HG03066 (cell line): ENCODE measurements around the gene COL21A1.

Experiments used
- ATAC-seq: cut with Tn5 transposase; IDR thresholded peaks from one replicate; pipeline ENCODE4 v1.9.1; 2021; ENCODE audit warnings: low read depth; ENCODE audit not compliant: unreplicated experiment

Gene COL21A1

DNA sequence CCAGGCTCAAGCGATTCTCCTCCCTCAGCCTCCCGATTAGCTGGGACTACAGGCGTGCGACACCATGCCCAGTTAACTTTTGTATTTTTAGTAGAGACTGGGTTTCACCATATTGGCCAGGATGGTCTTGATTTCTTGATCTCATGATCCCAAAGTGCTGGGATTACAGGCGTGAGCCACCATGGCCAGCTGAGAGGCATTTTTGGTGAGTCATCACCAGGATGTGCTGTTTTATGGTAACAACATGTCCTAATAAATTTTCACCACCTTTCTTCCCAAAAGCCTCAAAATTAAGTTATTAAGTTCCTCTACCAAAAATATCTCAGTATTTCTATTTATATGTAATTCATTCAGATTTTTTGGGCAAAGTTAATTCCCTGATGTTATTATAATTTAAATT, 53.5 kb downstream of the COL21A1 start:
- no peak for ATAC-seq

DNA sequence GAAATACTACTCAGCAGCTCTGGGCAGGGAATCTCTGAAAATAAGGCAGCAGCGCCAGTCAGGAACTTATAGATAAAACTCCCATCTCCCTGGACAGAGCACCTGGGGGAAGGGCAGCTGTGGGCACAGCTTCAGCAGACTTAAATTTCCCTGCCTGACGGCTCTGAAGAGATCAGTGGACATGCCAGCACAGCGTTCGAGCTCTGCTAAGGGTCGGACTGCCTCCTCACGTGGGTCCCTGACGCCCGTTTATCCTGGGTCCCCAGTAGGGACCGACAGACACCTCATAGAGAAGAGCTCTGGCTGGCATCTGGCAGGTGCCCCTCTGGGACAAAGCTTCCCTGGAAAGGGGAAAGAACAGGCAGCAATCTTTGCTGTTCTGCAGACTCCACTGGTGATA, 59.0 kb downstream of the COL21A1 start:
- no peak for ATAC-seq

DNA sequence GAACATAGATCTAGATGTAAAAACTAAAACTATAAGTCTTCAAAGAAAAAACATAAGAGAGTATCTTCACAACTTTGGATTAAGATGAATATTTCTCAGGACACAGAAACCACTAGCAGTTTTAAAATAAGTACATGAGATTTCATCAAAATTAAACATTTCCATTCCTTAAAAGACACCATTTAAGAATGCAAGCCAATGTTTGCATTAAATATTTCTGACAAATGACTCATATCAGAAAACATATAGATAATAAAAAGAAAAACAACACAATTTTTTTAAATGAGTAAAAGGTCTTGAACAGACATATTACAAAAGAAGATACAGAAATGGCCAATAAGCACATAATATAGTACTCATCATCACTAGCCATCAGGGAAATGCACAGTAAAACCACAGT, 59.7 kb downstream of the COL21A1 start:
- ATAC-seq: no peak

DNA sequence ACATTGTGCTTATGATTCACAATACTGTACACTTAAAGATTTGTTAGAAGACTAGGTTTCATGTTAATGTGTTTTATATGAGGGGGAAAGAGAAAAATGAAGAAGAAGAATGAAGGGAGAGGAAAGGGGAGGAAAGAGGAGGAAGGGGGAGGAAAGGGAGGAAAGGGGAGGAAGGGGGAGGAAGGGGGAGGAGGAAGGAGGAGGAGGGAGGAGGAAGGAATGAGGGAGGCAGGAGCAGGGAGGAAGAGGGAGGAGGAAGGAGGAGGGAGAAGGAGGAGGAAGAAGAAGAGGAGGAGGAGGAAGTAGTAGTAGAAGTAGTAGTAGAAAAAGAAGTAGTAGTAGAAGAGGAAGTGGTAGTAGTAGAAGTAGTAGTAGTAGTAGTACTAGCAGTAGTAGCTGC, 70.6 kb downstream of the COL21A1 start:
- no peak for ATAC-seq

DNA sequence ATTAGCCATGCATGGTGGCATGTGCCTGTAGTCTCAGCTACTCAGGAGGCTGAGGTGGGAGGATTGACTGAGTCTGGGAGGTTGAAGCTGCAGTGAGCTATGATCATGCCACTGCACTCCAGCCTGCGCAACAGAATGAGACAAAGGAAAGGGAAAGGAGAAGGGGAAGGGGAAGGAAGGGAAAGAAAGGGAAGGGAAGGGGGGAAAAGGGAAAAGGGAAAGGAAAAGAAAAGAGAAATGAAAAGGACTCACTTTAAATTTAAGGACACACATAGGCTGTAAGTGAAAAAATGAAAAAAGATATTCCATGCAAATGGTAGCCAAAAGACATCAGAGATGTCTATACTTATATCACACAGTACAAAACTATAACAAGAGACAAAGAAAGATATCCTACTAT, 74.2 kb downstream of the COL21A1 start:
- no peak for ATAC-seq

DNA sequence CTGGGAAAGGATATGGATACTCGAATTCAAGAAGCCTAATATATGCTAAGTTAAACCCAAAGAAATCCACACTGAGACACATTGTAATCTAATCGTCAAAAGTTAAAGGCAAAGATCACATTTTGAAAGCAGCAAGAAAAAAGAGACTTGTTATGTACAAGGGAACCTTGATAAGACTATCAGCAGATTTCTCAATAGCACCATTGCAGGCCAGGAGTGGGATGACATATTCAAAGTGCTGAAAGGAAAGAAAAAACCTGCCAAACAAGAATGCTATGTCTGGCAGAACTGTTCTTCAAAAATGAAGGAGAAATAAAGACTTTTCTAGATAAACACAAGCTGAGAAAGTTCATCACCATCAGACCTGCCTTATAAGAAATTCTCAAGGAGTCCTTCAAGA, 75.2 kb downstream of the COL21A1 start:
- ATAC-seq: no peak

DNA sequence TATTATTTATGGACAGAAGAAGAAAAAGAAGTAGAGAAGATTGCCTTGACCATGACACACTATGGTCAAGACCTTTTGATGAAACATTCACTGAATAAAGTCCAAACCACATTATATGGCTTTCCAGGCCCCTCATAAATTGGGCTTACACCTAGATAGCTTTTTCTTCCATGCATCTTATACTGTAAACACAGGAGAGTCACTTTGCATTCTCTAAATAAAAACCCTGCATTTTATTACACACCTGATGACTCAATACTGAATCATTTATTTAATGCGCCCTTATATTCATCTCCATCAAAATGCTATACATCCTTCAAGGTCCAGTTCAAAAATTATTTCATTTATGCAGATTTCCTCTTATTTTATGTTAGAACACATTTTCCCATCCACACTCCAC, 78.0 kb downstream of the COL21A1 start:
- ATAC-seq: no peak

DNA sequence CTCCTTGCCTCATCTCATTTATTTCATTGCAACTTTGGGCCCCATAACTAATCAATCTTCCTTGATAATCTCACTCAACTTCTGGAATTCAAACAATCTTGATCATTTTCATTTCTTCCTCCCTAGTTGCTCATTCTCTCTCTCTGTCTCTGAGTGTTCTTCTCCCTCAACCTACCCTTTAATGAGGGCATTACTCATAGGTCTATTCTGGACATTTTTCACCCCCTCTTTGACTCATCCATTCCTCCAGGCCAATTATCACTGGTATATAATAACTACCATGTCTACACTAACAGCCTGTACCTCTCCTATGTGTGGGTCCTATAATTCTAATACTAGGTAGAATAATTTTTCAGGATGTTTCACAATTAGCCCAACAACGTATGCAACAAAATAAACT, 78.8 kb downstream of the COL21A1 start:
- no peak for ATAC-seq

DNA sequence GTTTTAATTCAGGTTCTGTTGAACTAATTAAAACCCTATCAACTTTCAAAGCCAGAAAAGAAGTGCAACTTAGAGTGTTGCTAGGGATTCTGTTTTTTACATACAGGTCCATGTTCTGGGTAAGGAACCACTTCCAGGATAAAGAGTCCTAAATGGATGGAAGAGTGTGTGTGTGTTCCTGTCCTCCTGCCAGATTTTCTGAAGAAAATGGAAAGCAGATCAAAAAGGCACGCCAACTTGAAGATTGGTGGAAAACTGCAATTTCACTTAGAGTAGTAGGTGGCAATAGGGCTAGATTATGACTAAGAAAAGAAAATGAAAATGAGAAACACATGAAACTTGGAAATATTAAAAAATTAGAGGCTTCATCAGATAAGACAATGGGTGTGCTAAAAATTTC, 85.3 kb downstream of the COL21A1 start:
- ATAC-seq: no peak

DNA sequence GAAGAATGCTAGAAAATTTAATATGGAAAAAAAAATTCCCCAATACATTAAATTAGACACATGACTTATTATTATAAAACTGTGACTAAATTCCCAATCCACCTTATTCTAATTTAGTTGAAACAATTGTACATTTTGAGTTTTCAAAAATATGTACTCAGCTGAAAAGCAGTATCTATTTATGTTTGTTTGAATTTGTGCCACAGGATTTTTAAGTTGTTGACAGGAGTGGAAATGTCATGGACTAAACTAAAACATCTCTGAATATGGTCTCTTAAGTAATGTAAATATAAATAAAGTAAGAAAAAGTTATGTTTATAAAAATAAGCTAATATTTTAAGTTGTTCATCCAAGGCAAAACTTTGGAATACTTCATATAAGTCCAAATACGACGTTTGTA, 86.9 kb downstream of the COL21A1 start:
- no peak for ATAC-seq

DNA sequence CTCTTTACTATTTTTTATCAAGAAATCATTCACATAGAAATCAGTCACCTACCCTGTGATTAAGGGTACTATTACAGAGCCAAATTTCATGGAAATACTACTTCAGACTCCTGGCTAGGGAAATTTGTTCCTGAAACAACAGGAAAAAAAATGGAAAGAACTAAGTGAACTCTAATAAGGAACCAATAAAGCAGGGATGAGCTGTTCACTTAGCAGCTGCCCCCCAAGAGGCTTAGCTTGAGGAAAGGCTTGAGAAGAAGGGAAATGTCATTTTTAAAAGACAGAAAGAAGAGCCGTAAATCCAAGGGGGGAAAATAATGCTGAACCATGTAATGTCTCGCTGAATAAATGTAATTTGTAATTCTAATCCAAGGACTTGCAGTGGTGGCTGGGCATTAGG, 88.8 kb downstream of the COL21A1 start:
- ATAC-seq: no peak

DNA sequence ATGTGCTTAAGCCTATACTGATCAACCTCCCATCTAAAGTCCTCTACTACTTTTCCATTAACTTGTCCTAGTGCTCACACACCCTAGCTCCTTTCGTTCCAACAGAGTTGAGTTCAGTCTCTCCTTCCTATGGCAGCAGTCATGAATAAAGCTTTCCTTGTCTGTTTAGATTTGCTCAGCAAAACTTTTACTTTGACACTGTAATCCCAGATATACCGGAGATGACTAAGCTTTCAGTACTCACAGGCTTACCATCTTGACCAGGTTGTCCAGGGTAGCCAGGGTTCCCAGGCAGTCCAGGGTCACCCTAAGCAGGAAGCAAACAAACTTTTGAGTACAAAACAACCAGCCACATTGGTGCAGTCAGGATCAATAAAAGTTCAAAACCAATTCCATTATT, 90.7 kb downstream of the COL21A1 start:
- ATAC-seq: no peak

DNA sequence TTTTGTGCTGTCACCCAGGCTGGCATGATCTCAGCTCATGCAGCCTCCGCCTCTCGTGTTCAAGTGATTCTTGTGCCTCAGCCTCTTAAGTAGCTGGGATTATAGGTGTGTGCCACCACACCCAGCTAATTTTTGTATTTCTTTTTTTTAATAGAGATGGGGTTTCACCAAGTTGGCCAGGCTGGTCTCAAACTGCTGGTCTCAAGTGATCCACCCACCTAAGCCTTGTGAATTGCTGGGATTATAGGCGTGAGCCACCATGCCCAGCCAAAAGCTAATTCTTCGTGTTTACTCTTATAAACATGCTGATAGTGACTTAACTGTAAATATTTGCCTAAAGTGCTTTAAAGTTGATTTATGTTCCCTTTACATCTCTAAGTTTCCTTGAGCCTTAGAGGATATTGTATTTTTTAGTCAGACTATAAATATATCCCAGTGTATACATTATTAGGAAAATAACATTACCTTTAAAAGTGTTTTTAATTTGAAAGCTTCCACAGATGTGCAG, 91.7 kb downstream of the COL21A1 start:
- no peak for ATAC-seq

DNA sequence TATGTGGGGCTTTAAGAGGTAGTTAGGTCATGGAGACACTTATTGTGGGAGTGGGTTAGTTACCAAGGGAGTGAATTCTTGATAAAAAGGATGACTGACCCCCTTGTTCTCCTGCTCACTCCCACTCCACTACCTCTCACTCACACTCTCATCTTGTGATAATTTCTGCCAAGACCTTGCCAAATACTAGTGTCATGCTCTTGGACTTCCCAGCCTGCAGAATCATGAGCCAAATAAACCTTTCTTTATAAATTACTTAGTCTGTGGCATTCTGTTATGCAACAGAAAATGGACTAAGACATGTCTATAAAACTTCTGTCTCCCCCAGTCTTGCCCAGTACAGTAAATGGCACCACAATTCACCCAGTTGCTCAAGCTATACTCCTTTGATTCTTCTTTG, 93.3 kb downstream of the COL21A1 start:
- ATAC-seq: no peak

DNA sequence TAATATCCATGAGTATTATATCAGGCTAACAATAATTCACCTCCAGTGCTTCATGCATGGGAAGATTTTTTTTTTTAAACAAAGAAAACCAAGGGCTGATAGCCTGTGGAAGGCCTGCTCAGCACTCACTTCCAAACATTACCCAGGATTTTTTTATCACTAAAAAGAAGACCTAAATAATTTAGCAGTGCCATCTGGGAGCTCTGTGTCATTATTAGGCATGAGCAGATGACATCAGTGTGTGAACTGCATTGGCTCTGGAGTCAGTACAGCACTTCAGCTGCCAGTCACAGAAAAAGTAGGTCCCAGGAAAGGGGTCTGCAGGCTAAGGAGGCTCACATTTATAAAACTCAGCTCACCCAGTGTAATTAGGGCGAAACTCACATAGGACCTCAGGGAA, 94.8 kb downstream of the COL21A1 start:
- no peak for ATAC-seq

DNA sequence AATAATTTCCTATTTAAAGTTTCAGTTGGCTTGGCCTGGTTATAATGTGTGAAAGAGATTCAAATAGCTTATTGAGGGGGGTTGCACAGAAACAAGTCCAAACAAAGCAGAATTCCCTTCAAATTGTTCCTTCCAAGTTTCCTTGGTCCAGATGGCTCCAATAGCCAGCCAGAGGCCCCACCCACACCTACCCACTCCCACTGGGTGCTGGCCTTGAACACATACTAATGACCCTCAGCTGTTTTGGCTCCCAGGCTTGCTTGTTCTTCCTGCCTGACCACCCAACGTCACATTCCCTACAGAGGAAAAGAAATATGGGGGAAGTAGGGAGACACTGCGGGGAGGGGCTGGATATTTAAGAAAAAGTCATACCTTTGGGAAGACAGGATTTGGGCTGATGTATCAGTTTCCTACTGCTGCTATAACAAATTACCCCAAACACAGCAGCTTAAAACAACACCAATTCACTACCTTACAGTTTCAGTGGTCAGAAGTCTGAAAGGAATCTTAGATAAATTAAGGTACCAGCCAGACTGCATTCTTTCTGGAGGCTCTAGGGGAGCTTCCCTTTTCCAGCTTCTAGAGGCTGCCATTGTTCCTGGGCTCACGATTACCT, 95.7 kb downstream of the COL21A1 start:
- no peak for ATAC-seq

DNA sequence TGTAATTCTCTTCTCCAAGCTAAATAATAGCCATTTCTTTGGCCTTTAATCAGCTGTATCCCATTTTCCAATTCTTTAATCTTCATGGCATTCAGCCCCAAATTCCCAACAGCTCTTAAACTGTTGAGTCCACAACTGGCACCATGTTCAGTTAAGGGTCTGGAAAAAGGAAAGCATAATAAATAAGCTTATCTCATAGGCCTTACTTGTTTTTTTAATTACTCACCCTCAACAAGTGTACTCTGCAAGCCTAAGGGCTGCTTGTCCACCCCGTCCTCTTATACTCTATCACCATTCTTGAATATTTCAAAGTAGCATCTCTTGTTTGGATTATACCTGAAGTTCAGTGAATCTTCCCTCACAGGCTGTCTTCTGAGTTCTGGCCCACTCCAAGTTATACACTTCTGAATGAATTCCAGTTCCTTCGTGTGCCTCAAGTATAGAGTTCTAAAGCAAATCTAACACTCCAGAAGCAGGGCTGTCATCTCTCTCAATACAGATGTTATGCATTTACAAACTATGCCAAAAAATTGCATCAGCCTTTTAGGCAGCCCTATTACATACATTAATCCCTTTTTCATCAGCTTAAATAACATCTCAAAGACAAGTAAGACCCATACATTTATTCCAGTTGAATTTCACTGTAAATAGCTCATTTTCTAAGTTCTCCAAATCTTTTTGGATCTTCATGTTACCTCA, 98.7 kb downstream of the COL21A1 start:
- ATAC-seq: no peak

DNA sequence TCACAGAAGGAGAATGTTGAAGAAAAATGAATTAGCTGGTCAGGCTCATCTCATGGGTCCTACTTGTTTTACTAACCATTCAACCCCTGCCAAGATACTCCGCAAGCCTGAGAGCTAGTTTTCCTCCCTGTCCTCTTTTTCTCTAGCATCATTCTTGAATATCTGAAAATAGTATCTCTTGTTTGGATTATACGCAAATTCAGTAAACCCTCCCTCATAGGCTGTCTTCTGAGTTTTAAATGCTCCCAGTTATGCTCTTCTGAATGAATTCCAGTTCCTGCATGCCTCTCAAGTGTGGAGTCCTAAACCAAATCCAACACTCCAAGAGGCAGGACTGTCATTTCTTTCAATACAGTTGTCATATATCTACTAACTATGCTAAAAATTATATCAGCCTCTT, 99.6 kb downstream of the COL21A1 start:
- no peak for ATAC-seq

DNA sequence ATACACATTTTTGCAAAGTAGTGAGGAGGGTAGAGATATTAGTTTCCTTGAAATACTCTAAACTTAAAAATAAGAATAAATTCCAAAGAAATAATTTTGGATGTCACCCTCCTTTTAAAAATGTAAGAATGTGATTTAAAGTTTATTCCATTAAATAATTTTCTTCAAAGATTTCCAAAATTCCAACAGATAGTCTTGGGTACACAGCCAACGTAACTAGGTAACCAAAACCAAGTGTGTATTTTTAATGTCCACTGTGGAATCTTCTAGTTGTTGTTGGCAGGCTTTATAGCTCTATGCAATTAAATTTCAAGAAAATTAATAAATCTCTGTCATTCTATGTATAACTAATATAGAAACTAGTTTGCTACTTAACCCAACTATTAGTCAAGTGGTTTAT, 101.3 kb downstream of the COL21A1 start:
- ATAC-seq: no peak

DNA sequence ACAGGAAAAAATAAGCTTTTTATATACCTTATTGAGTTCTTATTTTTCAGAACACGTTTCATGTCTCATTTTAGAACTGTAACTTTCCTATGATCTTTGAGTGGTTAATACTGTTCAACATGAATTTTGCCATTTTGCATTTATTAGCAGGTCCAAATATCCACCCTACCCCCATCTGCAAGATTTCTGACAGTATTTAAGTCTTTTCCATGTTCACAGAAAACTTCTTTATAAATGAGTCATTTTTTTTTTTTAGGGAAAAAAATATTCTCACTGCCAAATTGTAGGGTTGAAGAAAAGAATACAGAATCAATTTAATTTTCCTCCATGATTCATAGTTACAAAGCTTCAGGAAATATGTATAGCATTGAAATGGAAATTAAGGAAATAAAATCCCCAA, 101.8 kb downstream of the COL21A1 start:
- ATAC-seq: no peak

DNA sequence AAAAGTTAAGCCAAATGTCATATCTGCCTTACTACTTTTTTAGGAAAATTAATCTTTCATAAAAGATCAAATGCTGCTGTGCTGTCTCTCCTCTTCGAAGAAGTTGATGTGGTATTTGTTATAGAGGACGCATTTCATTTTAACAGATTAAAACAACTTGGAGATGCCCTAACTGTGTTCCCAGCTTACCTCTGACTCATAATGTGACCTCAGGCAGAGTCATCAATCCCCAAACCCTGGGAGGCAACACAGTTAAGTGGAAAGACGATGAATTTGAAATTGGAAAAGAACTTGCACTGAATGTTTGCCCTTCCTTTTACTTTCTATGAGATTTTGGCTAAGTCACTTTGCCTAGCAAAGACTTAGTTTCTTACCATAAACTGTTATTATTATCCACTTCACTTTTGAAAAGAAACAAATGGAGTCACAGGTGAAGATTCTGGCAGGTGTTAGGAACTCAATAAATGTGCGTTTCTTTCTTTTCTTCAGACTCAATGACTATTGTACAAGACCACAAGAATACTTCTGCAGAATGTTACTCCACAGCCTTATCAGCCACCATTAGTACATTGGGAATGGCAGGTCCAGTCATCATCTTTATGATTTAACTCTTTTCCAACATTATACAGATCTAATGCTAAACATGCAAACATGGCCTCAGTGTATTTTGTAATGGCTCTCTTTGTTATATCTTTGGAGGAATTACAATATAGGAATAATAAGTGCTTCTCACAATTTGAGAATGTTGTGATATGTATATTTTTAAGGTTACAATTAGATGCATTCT, 102.6 kb downstream of the COL21A1 start:
- no peak for ATAC-seq

DNA sequence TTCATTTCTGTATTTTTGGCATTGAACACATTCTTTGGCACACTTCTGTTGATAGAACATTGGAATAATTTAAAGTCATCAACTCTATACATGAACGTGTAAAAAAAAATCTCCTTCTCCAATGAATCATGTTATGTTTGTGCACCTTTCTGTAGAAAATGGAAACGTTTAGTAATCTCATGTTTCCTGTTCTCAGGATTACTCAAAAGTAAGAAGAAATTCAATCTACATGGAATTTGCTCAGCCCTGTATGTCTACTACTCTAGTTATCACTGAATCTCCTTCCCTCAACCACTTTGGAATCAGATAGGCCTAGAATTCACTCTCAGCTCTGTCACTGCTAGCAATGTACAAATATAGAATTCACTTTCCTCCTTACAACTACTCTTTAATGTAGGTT, 103.6 kb downstream of the COL21A1 start:
- no peak for ATAC-seq
